HG03108 (cell line): Measurements from ENCODE around the gene FMN1.

Source experiments
- ATAC-seq: cut with Tn5 transposase; IDR thresholded peaks from one replicate; pipeline ENCODE4 v1.9.1; 2021; ENCODE audit warnings: moderate library complexity; ENCODE audit not compliant: unreplicated experiment

FMN1 gene

DNA sequence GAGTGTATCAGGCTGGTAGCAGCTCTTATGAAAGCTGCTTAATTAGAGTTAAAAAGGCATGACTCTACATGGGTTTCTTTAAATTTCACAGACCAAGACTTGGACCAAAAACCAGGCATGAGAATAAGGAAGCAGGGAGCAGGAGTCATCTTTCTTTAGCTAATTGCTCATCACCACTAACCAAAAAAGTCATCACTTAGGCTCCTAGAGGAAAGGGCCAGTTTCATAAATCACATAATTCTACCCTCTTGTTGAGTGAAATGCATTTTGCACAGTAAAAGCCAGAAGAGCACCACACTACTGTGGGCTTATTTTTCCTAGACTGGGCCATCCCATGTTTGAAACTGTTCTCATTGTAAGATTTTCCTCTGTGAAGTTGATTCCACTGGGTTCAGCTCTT lies 301.1 kb downstream of the FMN1 start:
- no peak for ATAC-seq

DNA sequence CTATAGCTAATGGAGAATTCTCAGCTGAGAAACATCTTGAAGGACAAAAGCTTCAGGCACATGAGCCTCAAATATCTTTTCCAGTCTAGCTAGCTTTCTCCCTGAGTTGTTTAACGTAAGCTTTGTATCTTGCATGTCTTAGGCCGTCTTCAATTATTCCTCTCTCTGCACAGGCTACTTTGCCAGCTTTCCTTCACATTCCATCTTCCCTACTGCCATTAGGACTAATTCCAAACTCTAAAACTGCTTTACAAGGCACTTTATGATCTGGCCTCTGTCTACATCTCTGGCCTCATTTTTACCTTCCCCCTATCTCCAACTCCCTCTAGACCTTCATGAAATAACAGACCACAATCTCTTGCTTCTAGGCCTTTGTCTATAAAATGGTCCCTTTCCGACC lies 305.3 kb downstream of the FMN1 start:
- ATAC-seq, result no peak

GRCh38 chr15:32888221-32888761 lies 306.2 kb downstream of the FMN1 start:
- ATAC-seq, result no peak

DNA sequence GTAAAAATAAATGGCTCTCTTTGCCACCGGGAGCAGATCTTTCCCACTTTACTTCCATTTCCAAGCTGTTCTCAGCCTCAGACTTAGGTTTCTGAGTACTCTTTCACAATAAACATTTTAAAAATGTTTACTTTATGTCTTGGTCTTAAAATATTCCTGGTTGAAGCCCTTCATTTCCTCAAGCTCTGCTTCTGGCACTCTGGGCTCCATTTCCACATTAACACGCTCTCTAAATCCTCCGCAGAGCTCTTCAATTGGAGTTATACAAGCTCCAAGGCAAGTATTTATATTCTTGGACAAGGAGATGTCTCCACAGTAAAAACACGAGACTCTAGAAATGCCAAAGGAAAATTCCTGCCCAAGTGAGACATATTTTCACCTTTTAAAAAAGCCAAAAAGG lies 307.4 kb downstream of the FMN1 start:
- ATAC-seq, result no peak

DNA sequence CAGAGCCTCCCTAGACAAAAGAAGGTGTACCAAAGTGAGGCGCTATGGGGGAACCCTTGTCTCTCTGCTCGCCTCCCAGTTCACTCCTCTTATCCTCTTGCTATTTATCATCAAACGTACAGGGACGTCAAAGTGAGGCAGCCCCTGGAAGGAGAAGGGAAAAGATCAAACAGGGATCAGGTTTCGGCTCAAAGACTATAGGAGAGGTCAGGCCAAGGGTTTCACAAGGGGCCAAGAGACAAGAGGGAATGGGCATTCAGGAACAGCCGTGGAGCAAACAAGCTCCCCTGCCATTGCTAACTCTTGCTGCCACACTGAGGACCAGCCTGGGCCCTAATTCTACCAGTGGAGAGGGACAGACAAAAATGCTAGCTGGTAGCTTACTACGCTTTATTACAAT lies 308.1 kb downstream of the FMN1 start:
- ATAC-seq, result no peak

- ATAC-seq, result no peak
Observed at GRCh38 chr15:32885713-32886112, 308.8 kb downstream of the FMN1 start.

GRCh38 chr15:32884146-32884545 lies 310.4 kb downstream of the FMN1 start:
- ATAC-seq, result no peak

GRCh38 chr15:32882955-32883354 lies 311.6 kb downstream of the FMN1 start:
- ATAC-seq, result no peak

- no peak for ATAC-seq
Observed at GRCh38 chr15:32881528-32881927, 313.0 kb downstream of the FMN1 start.

DNA sequence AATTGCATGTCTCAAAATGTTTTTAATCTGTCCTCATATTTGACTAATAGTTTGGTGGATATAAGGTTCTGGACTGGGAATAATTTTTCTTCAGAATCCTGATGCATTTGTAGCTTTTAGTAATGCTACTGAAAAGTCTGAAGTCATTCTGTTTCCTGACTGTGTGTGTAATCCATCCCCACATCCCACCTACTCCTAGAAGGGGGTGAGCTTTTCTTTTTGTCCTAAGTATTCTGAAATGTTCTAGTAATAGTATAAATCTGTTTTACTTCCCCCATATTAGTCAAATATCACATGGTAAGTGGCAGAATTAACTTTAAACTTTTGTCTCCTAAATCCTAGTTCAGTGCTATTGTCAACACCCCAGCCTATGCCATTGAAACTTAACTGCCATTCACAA lies 313.9 kb downstream of the FMN1 start:
- ATAC-seq, result no peak

DNA sequence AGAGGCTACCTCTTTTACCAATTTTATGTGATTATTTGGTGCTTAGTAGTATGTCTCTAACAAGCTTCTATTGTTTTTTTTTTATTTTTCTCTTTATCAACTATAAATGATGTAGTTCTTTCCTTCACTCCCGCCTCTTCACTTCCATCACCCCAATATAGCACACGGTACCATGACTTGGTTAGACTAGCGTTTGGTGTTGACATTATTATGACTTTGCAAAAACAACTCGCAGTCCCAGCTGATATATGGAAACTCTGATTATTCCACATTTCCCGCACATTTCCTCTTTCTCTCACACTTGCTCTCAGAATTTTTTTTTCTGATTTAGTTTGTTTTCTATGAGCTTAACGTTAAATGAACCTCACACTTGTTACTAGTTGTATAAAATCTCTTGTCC lies 314.5 kb downstream of the FMN1 start:
- ATAC-seq, result no peak

- no peak for ATAC-seq
Observed at GRCh38 chr15:32878869-32879805, 315.4 kb downstream of the FMN1 start.

DNA sequence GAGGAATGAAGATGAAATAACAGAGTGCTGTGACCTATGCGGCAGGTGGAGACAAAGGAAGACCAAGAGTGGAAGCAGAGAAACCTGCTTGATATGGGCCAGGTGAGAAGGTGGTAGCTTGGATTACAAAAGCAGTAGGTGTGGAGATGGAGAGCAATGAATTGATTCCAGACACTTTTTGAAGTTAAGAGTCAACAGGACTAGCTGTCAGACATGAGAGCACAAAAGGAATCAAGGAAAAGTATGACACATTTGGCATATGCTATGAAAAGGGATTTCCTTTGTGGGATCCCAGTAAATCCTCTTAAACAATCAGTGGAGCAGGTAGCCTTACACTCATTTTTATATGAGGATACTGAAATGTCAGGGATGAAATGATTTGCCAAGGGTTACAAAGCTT lies 316.2 kb downstream of the FMN1 start:
- no peak for ATAC-seq

GRCh38 chr15:32877252-32878019 lies 317.1 kb downstream of the FMN1 start:
- no peak for ATAC-seq

- no peak for ATAC-seq
Observed at GRCh38 chr15:32873284-32874114, 321.0 kb downstream of the FMN1 start.

DNA sequence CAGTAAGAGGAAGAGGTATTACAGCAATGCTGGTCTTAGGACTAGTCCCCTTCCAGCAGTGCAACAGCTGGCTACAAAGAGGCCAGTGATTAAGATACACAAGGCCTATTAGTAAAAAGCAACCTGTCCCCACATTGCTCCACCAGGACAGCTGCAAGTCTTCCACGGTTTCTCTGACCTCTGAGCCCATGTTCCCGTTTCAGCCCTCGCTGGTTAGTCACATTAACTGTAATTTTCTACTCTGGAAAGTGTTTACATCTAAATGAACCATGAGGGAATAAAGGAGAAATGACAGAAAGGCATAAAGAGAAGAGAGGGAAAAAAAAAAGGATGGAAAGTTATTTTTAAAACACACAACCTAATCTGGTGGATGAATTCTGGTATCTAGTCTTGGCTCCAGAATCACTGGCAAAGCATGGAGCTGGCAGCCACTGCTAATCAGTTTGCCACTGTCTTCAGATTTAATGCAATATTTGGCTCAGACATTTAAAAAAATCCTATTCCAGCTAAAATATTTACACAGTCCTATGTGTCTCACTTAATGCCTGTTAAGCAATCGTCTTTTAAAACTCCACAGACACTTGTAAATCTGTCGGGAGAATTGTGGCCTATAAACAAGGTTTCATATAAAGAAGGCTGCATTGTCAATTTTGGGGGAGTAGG lies 321.8 kb downstream of the FMN1 start:
- ATAC-seq, result no peak

DNA sequence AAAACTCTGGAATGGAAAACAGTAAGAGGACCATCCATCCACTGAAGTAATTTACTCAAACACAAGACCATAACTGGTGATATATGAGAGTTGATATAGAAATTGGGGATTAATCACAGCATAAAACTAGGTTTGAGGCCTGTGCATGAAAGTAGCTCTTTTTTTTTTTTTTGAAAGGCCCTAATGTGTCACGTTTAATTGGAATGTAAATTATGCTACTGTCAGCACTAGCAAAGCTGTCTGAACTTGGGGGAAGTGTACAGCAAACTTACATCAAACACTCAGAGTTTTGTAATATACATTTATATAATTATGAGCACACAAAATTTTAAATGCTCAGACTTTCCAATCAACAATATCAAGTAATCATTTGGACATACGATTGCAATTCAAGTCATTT lies 322.6 kb downstream of the FMN1 start:
- no peak for ATAC-seq

DNA sequence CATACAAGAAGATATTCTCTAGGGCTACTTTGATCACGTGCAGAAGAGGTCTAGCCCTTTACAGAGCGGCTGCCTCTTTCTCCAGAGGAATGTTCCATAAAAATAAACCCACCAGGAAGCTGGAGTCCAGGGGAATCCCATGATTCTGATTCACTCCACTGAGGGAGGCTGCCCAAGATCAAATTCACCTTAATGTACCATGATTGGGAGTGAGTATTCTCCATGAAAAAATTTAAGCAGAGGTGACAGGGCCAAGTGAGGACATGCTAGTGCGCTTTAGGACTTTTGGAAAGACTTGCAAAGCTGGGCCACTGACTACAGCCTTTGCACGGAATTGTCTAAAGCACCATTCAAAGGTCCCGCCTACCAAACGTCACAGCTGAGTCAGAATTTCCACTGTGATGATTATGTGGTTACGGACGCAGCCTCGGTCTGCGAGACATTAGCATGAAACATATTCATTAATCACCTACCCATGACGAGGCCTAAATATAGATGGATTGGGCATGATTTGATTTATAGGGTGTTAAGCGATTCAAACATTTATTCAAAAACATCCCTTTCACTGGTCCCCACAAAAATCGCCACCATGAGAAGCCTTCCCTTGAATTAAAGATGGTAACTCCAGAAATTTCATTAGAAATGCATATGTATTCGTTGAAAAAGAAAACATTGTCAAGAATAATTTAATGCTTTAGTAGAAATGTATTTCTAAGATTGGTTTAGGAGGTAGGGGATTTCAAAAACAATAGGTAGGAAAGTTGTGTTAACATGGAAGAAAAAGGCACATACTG lies 324.1 kb downstream of the FMN1 start:
- ATAC-seq, result no peak

- no peak for ATAC-seq
Observed at GRCh38 chr15:32869776-32870175, 324.7 kb downstream of the FMN1 start.

GRCh38 chr15:32867313-32867626 lies 327.2 kb downstream of the FMN1 start:
- ATAC-seq, result no peak
